CD1c-positive myeloid dendritic cell (primary cell): ENCODE data around the gene CD63.

Experiments
- DNase-seq: peaks from one replicate; pipeline ENCODE4 v3.0.0-alpha.2; 2016; ENCODE audit errors: extremely low spot score

CD63 gene

DNA sequence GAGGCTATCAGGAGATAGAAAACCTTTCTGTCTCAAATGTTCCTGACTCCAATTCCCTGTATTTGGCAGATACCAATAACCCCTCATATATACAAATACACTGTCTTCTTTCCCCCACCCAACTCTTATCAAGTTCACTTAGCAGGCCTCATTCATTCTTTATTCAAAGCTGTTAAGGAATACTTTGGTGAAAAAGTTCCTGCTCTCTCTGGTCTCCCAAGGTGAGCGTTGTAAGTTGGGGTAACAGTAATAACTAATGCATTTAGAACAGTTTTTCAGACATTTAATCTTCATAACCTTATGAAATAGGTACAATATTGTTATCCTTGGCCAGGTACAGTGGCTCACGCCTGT lies 10.2 kb upstream of the CD63 start:
- no peak for DNase-seq

- DNase-seq = peak; percentile 94
These were observed 9.6 kb upstream of the CD63 start for GRCh38 chr12:55738123-55739024.

DNA sequence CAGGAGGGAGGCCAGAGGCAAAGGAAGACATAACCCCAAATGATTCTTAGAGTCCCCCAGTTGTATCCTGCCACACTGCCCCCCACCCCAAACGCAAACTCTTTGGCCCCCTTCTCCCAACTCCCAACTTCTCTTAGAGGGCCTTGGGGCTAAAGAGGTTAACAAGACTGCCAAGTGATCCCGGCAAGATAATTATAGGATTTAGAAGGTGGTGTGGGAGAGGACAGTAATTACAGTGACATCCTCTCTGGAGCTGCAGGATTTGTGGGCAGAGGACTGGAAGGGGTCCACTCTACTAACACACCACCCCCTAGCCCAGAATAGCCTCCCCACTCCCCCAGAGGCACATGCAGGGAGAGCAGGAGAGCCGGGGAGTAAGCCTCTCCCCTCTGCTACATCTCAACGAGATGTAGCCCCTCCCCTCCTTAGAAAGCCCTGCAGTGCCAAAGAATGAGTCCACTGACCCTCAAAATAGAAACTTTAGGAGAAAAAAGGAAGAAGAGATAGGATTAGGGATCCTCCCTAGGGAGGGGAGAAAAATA lies 8.8 kb upstream of the CD63 start:
- no peak for DNase-seq

GRCh38 chr12:55736780-55737580 lies 8.2 kb upstream of the CD63 start:
- DNase-seq = peak; percentile 75

DNA sequence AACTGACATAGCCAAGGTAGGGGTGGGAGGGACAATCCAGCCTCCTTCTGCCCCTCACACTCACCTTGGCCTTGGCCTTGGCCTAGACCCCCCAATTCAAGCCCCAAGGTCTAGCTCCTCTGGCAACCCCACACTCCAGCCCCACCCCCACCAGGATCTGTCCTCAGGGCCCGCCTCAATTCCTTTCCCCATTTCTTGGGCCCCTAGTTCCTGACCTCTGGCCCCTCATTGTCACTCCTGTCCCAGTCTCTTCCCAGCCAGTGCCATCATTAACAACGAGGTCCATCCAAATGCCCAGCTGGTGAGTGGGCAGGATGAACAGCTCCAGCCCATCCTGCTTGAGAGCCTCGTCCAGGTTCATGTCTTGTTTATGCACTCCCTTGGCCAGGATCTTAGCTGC lies 7.3 kb upstream of the CD63 start:
- DNase-seq = no peak

DNA sequence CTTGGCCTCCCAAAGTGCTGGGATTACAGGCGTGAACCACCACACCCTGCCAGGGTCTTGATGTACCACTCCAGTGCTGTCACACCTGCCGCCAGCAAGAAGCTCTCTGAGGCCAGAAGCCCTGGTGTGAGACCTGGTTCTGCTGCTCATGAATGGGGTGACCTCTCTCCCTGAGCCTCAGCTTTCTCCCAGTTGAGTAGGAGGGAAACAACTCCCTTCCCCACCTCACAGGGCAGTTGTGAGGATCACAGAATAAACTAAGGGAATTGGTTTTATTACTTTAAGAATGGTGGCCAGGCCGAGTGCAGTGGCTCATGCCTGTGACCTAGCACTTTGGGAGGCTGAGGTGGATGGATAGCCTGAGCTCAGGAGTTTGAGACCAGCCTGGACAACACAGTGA lies 5.8 kb upstream of the CD63 start:
- no peak for DNase-seq

GRCh38 chr12:55733858-55734257 lies 5.0 kb upstream of the CD63 start:
- no peak for DNase-seq

- DNase-seq = no peak
These were observed 4.3 kb upstream of the CD63 start for GRCh38 chr12:55733021-55733555.

- no peak for DNase-seq
These were observed 3.5 kb upstream of the CD63 start for GRCh38 chr12:55732288-55732687.

GRCh38 chr12:55729819-55730818 lies 1.3 kb upstream of the CD63 start:
- peak; percentile 61 for DNase-seq

GRCh38 chr12:55728186-55728938 lies 447 bp downstream of the CD63 start:
- DNase-seq = peak; percentile 58

- DNase-seq = peak; percentile 68
These were observed 1.1 kb downstream of the CD63 start for GRCh38 chr12:55727643-55728185.

DNA sequence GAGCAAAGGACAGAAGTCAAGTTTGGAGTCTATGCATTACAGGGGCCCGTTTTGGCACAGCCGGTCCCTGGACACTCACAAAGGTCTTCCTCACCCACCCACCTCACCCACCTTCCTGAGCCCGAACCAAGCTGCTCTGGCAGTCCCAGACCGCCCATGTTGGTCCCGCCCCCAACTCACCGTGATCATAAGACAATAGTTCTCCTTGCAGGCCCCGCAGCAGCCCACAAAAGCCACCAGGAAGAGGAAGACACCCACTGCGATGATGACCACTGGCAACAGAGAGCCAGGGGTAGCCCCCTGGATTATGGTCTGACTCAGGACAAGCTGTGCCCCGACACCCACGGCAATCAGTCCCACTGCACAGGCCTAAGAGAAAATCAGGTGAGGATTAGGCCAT lies 1.8 kb downstream of the CD63 start:
- peak; percentile 80 for DNase-seq

DNA sequence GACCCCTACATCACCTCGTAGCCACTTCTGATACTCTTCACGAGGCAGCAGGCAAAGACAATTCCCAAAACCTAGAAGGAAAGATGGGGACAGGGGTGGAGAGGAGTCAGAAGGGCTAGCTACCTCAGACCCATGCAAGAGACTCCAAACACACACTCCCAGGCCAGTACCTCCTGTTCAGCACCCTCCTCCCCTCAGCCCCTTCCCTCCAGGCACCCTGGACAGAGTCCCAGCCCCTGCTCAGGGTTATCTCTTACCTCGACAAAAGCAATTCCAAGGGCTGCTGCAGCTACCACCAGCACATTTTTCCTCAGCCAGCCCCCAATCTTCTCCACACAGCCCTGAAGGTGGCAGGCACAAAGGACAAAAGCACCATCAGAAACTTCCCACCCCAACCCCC lies 3.3 kb downstream of the CD63 start:
- DNase-seq = no peak

- DNase-seq = no peak
These were observed 3.9 kb downstream of the CD63 start for GRCh38 chr12:55724940-55725309.

DNA sequence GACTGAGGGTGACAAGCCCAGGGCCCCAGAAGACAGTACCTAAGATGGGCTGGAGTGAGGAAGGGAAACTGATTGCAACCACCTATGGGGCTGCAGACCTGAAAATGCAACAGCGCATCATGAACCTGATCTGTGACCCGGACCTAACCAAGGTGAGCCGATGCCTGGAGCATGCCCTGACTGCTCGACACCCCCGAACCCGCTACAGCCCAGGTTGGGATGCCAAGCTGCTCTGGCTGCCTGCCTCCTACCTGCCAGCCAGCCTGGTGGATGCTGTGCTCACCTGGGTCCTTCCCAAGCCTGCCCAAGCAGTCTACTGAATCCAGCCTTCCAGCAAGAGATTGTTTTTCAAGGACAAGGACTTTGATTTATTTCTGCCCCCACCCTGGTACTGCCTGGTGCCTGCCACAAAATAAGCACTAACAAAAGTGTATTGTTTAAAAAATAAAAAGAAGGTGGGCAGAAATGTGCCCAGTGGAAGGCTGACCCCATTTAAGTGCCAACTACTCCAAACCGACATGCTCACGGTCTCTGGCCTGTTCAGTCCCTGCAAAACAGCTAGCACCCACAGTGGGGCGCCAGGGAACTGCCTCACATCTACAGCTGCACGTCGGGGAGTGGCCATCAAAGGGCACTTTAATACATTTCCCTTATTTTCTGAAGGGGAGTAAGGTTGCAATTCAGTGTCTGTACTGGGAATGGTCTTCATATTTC lies 4.4 kb downstream of the CD63 start:
- peak; percentile 81 for DNase-seq

- DNase-seq = no peak
These were observed 5.1 kb downstream of the CD63 start for GRCh38 chr12:55723516-55724225.

GRCh38 chr12:55722948-55723347 lies 5.9 kb downstream of the CD63 start:
- DNase-seq = no peak
